Measurements from ENCODE around the gene RCOR1.

RCOR1 gene

DNA sequence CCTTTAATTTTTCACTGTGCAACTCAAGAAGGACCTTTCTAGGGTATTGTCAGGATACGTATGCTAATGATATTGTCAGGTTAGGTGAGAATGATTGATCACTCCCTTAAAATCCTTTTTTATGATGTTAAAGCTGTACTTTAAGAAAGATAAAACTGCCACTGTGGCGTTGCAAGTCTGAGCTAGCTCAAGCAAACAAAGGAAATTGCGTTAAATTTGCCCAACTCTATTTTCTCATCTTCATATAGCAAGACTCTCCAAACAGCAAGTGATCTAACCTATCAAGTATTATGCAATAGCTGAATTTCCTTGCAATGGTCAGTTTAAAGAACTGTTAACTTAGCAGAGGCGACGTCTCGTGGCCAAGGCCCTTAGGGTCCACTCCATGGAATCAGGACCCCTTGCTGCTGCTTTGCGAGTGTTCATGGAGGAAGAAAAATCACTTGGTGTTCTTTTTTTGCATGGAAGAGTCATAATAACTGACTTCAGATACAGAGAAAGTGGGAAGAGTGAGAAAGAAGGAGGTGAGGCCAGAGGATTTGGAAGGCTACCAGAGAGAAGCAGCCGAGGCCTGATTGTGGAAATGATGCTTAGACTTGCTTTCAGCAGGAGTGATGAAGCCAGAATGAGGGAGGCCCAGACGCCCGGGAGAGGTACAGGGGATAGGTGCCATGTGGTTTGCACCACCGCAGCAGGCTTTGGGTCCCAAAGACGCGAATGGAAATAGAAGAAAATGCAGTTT is 187.3 kb downstream of the RCOR1 start:
- DNase-seq = no peak
